ENCODE results near the gene C5orf63. TPM values are rescaled to one million over a fixed set of nuclear protein-coding genes. Genes with fewer than 3 reads are reported as not detected.

C5orf63 gene
- total and polyA plus RNA-seq, 9 donors = 1.7 to 6.6 (median 3.5) TPM

GRCh38 chr5:127002390-127002789 lies 70.9 kb downstream of the C5orf63 start:
- no peak for DNase-seq
- 60 to 69% (median 63%) methylated on average over 3 of the region's 3 CpGs for WGBS, 3 donors
- Histone ChIP-seq H3K4me3 (no peak overlapping the region), H3K27me3 (no peaks in the 10 kb centered on the region), H3K4me1 (ENCODE audit: insufficient read depth) (no peaks in the 10 kb centered on the region), H3K9me3 (no peaks in the 10 kb centered on the region), H3K27ac (no peak overlapping the region), H3K36me3 (no peaks in the 10 kb centered on the region)
- intact Hi-C loops (cut with DNase I) = no loop called here
- TF ChIP-seq POLR2A (IDR thresholded peaks at IDR 0.05) (no peak), EP300 (IDR thresholded peaks at IDR 0.05) (no peak), CTCF (IDR thresholded peaks at IDR 0.05) (no peak)

GRCh38 chr5:127001621-127002296 lies 71.5 kb downstream of the C5orf63 start:
- no peaks in the 10 kb centered on the region for H3K36me3 ChIP-seq
- no peak overlapping the region for H3K27ac ChIP-seq
- no peaks in the 10 kb centered on the region for H3K9me3 ChIP-seq
- H3K4me3 ChIP-seq = no peak overlapping the region
- 66 to 71% (median 70%) methylated on average over 4 of the region's 4 CpGs for WGBS, 3 donors
- no peaks in the 10 kb centered on the region for H3K4me1 ChIP-seq (ENCODE audit: insufficient read depth)
- H3K27me3 ChIP-seq = no peaks in the 10 kb centered on the region
- no peak for DNase-seq
- intact Hi-C loops (cut with DNase I) = no loop called here
- TF ChIP-seq EP300 (IDR thresholded peaks at IDR 0.05) = no peak
- no peak for TF ChIP-seq POLR2A (IDR thresholded peaks at IDR 0.05)
- no peak for TF ChIP-seq CTCF (IDR thresholded peaks at IDR 0.05)

Other genes with a start within 250 kb of the C5orf63 start
- 10 to 100 TPM in 2 of 7 donors, 1 to 10 TPM in 5; 2.1 to 13.8 (median 4.5) TPM for gene MARCHF3, start 42.9 kb downstream of the C5orf63 start, total RNA-seq
- 1 to 10 TPM; 4.4 to 7.8 TPM for gene MARCHF3, start 42.9 kb downstream of the C5orf63 start, polyA plus RNA-seq
- gene MEGF10, start 217.3 kb upstream of the C5orf63 start, total RNA-seq = under 1 TPM in 6 of 7 donors, not detected in 1; 0.48 to 0.64 (median 0.51) TPM
- 1 to 10 TPM in 1 of 2 donors, under 1 TPM in 1; 0.10 to 1.2 TPM for gene MEGF10, start 217.3 kb upstream of the C5orf63 start, polyA plus RNA-seq